Neural crest cell (in vitro differentiated cells): ENCODE data around the gene AFF2. TPM values are rescaled to one million over a fixed set of nuclear protein-coding genes. Genes with fewer than 3 reads are reported as not detected.

Experiments
- DNase-seq: peaks from one replicate; pipeline ENCODE4 v3.0.0; 2021; ENCODE audit warnings: low read depth, mixed read lengths, low spot score
- H3K27ac Mint-ChIP-seq: one replicate; pipeline ENCODE4 v1.8.0; 2021; ENCODE audit warnings: mild to moderate bottlenecking, mixed read lengths; ENCODE audit not compliant: unreplicated experiment
- H3K27me3 Mint-ChIP-seq: 2 replicates; pipeline ENCODE4 v1.8.0; 2021; ENCODE audit warnings: low read depth, mild to moderate bottlenecking, mixed read lengths
- H3K36me3 Mint-ChIP-seq: 2 replicates; pipeline ENCODE4 v1.8.0; 2021; ENCODE audit warnings: low read depth, mild to moderate bottlenecking, mixed read lengths
- H3K4me1 Mint-ChIP-seq: 2 replicates; pipeline ENCODE4 v1.8.0; 2021; ENCODE audit warnings: mixed read lengths
- H3K4me3 Mint-ChIP-seq: one replicate; pipeline ENCODE4 v1.8.0; 2021; ENCODE audit warnings: mild to moderate bottlenecking, mixed read lengths
- H3K9me3 Mint-ChIP-seq: 2 replicates; pipeline ENCODE4 v1.8.0; 2021; ENCODE audit warnings: mixed read lengths
- CTCF ChIP-seq: fragments of 200-600 bp; sonication (generic); conservative IDR thresholded peaks from 2 replicates; pipeline ENCODE4 v1.5.0; 2021; ENCODE audit warnings: antibody characterized with exemption, mild to moderate bottlenecking
- total RNA-seq: library from RNA; stranded (reverse); gene quantifications from 2 replicates; pipeline ENCODE4 v1.2.1, GENCODE V29; 2021

Gene AFF2
- total RNA-seq, 1 donor from 2014 or later, result 15.4 TPM

- H3K27me3 Mint-ChIP-seq, result no peaks in the 10 kb centered on the region
- H3K4me1 Mint-ChIP-seq, result no peaks in the 10 kb centered on the region
- no peak for DNase-seq
- no peak for TF ChIP-seq CTCF
- peaks cover 9% of the 10 kb centered on the region for H3K9me3 Mint-ChIP-seq
- no peak overlapping the region for H3K4me3 Mint-ChIP-seq
- H3K27ac Mint-ChIP-seq, result no peak overlapping the region
- no peaks in the 10 kb centered on the region for H3K36me3 Mint-ChIP-seq
Measured at GRCh38 chrX:149043401-149043800, 543.0 kb downstream of the AFF2 start.

DNA sequence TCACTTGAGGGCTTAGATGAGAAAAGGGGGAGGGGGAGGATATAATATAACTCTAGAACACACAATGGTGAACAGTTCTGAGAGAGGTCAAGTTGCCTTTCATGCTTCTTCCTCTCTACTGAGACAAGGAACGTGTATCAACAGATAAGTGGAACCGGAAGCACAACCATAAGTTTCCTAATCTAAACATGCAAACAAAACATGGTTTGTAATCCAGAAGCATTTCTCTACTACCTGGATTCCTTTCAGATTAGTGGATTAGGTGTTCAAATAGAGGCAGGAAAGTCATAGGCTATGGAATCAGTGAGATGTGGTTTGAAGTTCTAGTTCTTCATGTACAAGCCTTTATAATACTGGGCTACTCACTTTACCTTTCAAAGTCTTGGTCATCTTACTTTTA lies 544.1 kb downstream of the AFF2 start:
- Mint-ChIP-seq H3K9me3 (peaks cover 11% of the 10 kb centered on the region), H3K27me3 (no peaks in the 10 kb centered on the region), H3K4me1 (no peaks in the 10 kb centered on the region), H3K4me3 (no peak overlapping the region), H3K36me3 (no peaks in the 10 kb centered on the region), H3K27ac (no peak overlapping the region)
- no peak for TF ChIP-seq CTCF
- no peak for DNase-seq

DNA sequence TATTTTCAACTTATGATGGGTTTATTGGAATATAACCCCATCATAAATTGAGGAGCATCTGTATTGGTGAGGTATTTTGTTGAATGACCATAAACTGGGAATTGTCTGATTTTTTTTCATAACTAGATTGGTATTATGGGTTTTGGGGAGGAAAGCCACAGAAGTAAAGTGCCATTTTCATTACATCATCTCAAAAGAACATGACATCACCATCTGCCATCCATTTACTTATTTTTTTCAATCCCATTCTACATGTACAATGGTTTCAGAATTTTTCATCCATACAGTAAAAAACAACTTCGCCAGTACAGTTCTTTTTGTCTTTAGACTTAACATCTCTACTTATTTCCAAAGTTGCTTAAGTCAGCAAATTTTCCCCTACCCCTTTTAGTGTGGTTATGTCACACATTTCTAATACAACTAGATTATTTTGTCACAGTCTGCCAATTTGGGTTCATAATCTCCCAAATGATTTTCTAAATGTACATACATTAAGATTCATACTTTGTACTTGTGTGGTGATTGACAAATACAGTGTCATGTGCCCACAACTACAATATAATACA lies 545.3 kb downstream of the AFF2 start:
- H3K9me3 Mint-ChIP-seq, result peaks cover 11% of the 10 kb centered on the region
- H3K4me1 Mint-ChIP-seq, result no peaks in the 10 kb centered on the region
- no peak for TF ChIP-seq CTCF
- no peak for DNase-seq
- H3K4me3 Mint-ChIP-seq, result no peak overlapping the region
- H3K36me3 Mint-ChIP-seq, result no peaks in the 10 kb centered on the region
- no peaks in the 10 kb centered on the region for H3K27me3 Mint-ChIP-seq
- H3K27ac Mint-ChIP-seq, result no peak overlapping the region
